ENCODE results near the gene PTPRM. TPM values are rescaled to one million over a fixed set of nuclear protein-coding genes. Genes with fewer than 3 reads are reported as not detected.

The PTPRM gene
- polyA plus RNA-seq, 3 donors, result 0.04 to 2.1 (median 0.66) TPM

GRCh38 chr18:7886436-7886835 lies 319.3 kb downstream of the PTPRM start:
- H3K36me3 ChIP-seq (replicated peaks in 1 of 2; ENCODE audit: control insufficient read depth in 1 of 2, insufficient read depth in 2 of 2, low read length in 2 of 2), result no peaks in the 10 kb centered on the region
- Mint-ChIP-seq H3K27ac (no peak overlapping the region), H3K9me3 (peaks cover 0 to 3% (median 0%) of the 10 kb centered on the region in 7 donors), H3K4me1 (no peaks in the 10 kb centered on the region), H3K27me3 (ENCODE audit: low read depth in 3 of 3) (no peaks in the 10 kb centered on the region), H3K4me3 (no peak overlapping the region), H3K36me3 (no peaks in the 10 kb centered on the region)
- H3K4me1 ChIP-seq (ENCODE audit: control insufficient read depth in 1 of 2, insufficient read depth in 2 of 2, low read length in 2 of 2), result no peaks in the 10 kb centered on the region
- H3K4me3 ChIP-seq (replicated peaks in 1 of 3; ENCODE audit: low read depth in 2 of 3, low read length in 3 of 3), result no peak overlapping the region
- no peaks in the 10 kb centered on the region for H4K20me1 ChIP-seq (ENCODE audit: insufficient read depth, low read length)
- no peak overlapping the region for H3K27ac ChIP-seq (ENCODE audit: low read depth in 1 of 2, low read length in 2 of 2)
- H3K9me3 ChIP-seq (replicated peaks in 1 of 2; ENCODE audit: control insufficient read depth in 1 of 2, insufficient read depth in 1 of 2, low read length in 2 of 2), result no peaks in the 10 kb centered on the region
- H3K9ac ChIP-seq (ENCODE audit: insufficient read depth, low read length, poor library complexity, severe bottlenecking), result no peak overlapping the region
- no CpG with 5 or more reads among the region's 2 CpGs for WGBS (ENCODE audit: insufficient coverage)
- DNase-seq, result no peak
- no peak for TF ChIP-seq CTCF (IDR thresholded peaks at IDR 0.05)
- H3K79me2 ChIP-seq (ENCODE audit: insufficient read depth, low read length), result no peaks in the 10 kb centered on the region
- intact Hi-C loops (cut with micrococcal nuclease), result no loop called here
- no peaks in the 10 kb centered on the region for H3K27me3 ChIP-seq (ENCODE audit: control insufficient read depth in 2 of 2, insufficient read depth in 2 of 2, low read length in 2 of 2)
- no peak overlapping the region for H2AFZ ChIP-seq (ENCODE audit: insufficient read depth, low read depth, low read length, poor library complexity, severe bottlenecking)
- no peak overlapping the region for H3K4me2 ChIP-seq (replicated peaks; ENCODE audit: extremely low read depth, low read length, poor library complexity, severe bottlenecking)

GRCh38 chr18:7889515-7889914 lies 322.4 kb downstream of the PTPRM start:
- H3K4me3 Mint-ChIP-seq, result no peak overlapping the region
- H3K9me3 ChIP-seq (replicated peaks in 1 of 2; ENCODE audit: control insufficient read depth in 1 of 2, insufficient read depth in 1 of 2, low read length in 2 of 2), result no peaks in the 10 kb centered on the region
- no peak overlapping the region for H3K9ac ChIP-seq (ENCODE audit: insufficient read depth, low read length, poor library complexity, severe bottlenecking)
- no peaks in the 10 kb centered on the region for H3K27me3 Mint-ChIP-seq (ENCODE audit: low read depth in 3 of 3)
- H3K79me2 ChIP-seq (ENCODE audit: insufficient read depth, low read length), result no peaks in the 10 kb centered on the region
- no peak overlapping the region for H3K27ac Mint-ChIP-seq
- H3K36me3 Mint-ChIP-seq, result no peaks in the 10 kb centered on the region
- intact Hi-C loops (cut with micrococcal nuclease), result no loop called here
- H3K4me3 ChIP-seq (replicated peaks in 1 of 3; ENCODE audit: low read depth in 2 of 3, low read length in 3 of 3), result no peak overlapping the region
- H4K20me1 ChIP-seq (ENCODE audit: insufficient read depth, low read length), result no peaks in the 10 kb centered on the region
- H3K36me3 ChIP-seq (replicated peaks in 1 of 2; ENCODE audit: control insufficient read depth in 1 of 2, insufficient read depth in 2 of 2, low read length in 2 of 2), result no peaks in the 10 kb centered on the region
- H2AFZ ChIP-seq (ENCODE audit: insufficient read depth, low read depth, low read length, poor library complexity, severe bottlenecking), result no peak overlapping the region
- no peaks in the 10 kb centered on the region for H3K4me1 Mint-ChIP-seq
- WGBS (ENCODE audit: insufficient coverage), result 89% methylated on average over 3 of the region's 3 CpGs
- H3K27me3 ChIP-seq (ENCODE audit: control insufficient read depth in 2 of 2, insufficient read depth in 2 of 2, low read length in 2 of 2), result no peaks in the 10 kb centered on the region
- TF ChIP-seq CTCF (IDR thresholded peaks at IDR 0.05), result no peak
- DNase-seq, result no peak
- peaks cover 0 to 7% (median 2%) of the 10 kb centered on the region in 7 donors for H3K9me3 Mint-ChIP-seq
- no peaks in the 10 kb centered on the region for H3K4me1 ChIP-seq (ENCODE audit: control insufficient read depth in 1 of 2, insufficient read depth in 2 of 2, low read length in 2 of 2)
- no peak overlapping the region for H3K27ac ChIP-seq (ENCODE audit: low read depth in 1 of 2, low read length in 2 of 2)
- no peak overlapping the region for H3K4me2 ChIP-seq (replicated peaks; ENCODE audit: extremely low read depth, low read length, poor library complexity, severe bottlenecking)
